ENCODE results near the gene SOX8.
"Not testable (repeated sequence)": the region's sequence is repeated elsewhere in the genome, so short reads cannot be mapped to it uniquely, and the experiment has no call there.

SOX8 gene

GRCh38 chr16:1022466-1022865, 40.9 kb downstream of the SOX8 start:
- H3K79me2 ChIP-seq (ENCODE audit: insufficient read depth, low read length): no peaks in the 10 kb centered on the region
- H3K27ac ChIP-seq (ENCODE audit: low read depth, low read length, poor library complexity, severe bottlenecking): no peak overlapping the region
- H3K36me3 ChIP-seq (ENCODE audit: insufficient read depth, low read length): no peaks in the 10 kb centered on the region
- no peaks in the 10 kb centered on the region for H4K20me1 ChIP-seq (ENCODE audit: insufficient read depth, low read length)
- peaks cover 6% of the 10 kb centered on the region; the same call in 1 of the 2 replicates for H3K27me3 ChIP-seq (ENCODE audit: insufficient read depth, low read length)
- no peaks in the 10 kb centered on the region for H3K4me1 ChIP-seq (ENCODE audit: insufficient read depth, low read length, severe bottlenecking)
- no peaks in the 10 kb centered on the region for H3K9me3 ChIP-seq (ENCODE audit: low read length)
- H3K4me2 ChIP-seq (ENCODE audit: low read length): no peak overlapping the region
- H3K9me2 ChIP-seq (ENCODE audit: low read depth, low read length): no peaks in the 10 kb centered on the region
- no peak for TF ChIP-seq EZH2 (IDR thresholded peaks at IDR 0.05; ENCODE audit: borderline replicate concordance, low read length)
- no peak for TF ChIP-seq CTCF (IDR thresholded peaks at IDR 0.05; ENCODE audit: low read length)
- H3K9ac ChIP-seq (ENCODE audit: low read length): no peak overlapping the region
- H2AFZ ChIP-seq (ENCODE audit: low read length): no peak overlapping the region
- H3K4me3 ChIP-seq (ENCODE audit: low read depth, low read length, poor library complexity, severe bottlenecking): no peak overlapping the region
- no peaks in the 10 kb centered on the region for H3F3A ChIP-seq (ENCODE audit: insufficient read depth, low read length)

GRCh38 chr16:1024138-1024537, 42.6 kb downstream of the SOX8 start:
- no peaks in the 10 kb centered on the region for H3K36me3 ChIP-seq (ENCODE audit: insufficient read depth, low read length)
- no peaks in the 10 kb centered on the region for H4K20me1 ChIP-seq (ENCODE audit: insufficient read depth, low read length)
- no peak overlapping the region for H2AFZ ChIP-seq (ENCODE audit: low read length)
- H3K27me3 ChIP-seq (ENCODE audit: insufficient read depth, low read length): peaks cover 6% of the 10 kb centered on the region; the same call in 1 of the 2 replicates
- H3K79me2 ChIP-seq (ENCODE audit: insufficient read depth, low read length): no peaks in the 10 kb centered on the region
- no peaks in the 10 kb centered on the region for H3K4me1 ChIP-seq (ENCODE audit: insufficient read depth, low read length, severe bottlenecking)
- H3K9ac ChIP-seq (ENCODE audit: low read length): no peak overlapping the region
- H3F3A ChIP-seq (ENCODE audit: insufficient read depth, low read length): no peaks in the 10 kb centered on the region
- no peak overlapping the region for H3K4me2 ChIP-seq (ENCODE audit: low read length)
- TF ChIP-seq EZH2 (IDR thresholded peaks at IDR 0.05; ENCODE audit: borderline replicate concordance, low read length) (no peak), CTCF (IDR thresholded peaks at IDR 0.05; ENCODE audit: low read length) (no peak)
- H3K4me3 ChIP-seq (ENCODE audit: low read depth, low read length, poor library complexity, severe bottlenecking): no peak overlapping the region
- H3K9me3 ChIP-seq (ENCODE audit: low read length): no peaks in the 10 kb centered on the region
- no peaks in the 10 kb centered on the region for H3K9me2 ChIP-seq (ENCODE audit: low read depth, low read length)
- H3K27ac ChIP-seq (ENCODE audit: low read depth, low read length, poor library complexity, severe bottlenecking): no peak overlapping the region

GRCh38 chr16:1025183-1025809, 43.7 kb downstream of the SOX8 start:
- H2AFZ ChIP-seq (ENCODE audit: low read length); H3K9ac ChIP-seq (ENCODE audit: low read length); H3F3A ChIP-seq (ENCODE audit: insufficient read depth, low read length); H3K79me2 ChIP-seq (ENCODE audit: insufficient read depth, low read length); H3K27me3 ChIP-seq (ENCODE audit: insufficient read depth, low read length); H3K27ac ChIP-seq (ENCODE audit: low read depth, low read length, poor library complexity, severe bottlenecking); H3K36me3 ChIP-seq (ENCODE audit: insufficient read depth, low read length); H4K20me1 ChIP-seq (ENCODE audit: insufficient read depth, low read length); H3K9me2 ChIP-seq (ENCODE audit: low read depth, low read length); H3K4me1 ChIP-seq (ENCODE audit: insufficient read depth, low read length, severe bottlenecking); H3K4me3 ChIP-seq (ENCODE audit: low read depth, low read length, poor library complexity, severe bottlenecking); H3K4me2 ChIP-seq (ENCODE audit: low read length); H3K9me3 ChIP-seq (ENCODE audit: low read length): not testable (repeated sequence)
